GM21528 (cell line): ENCODE results near the gene KDM7A.

ENCODE experiments used
- ATAC-seq: cut with Tn5 transposase; IDR thresholded peaks from one replicate; pipeline ENCODE4 v1.9.1; 2021; ENCODE audit warnings: mild to moderate bottlenecking, moderate library complexity; ENCODE audit not compliant: unreplicated experiment, low FRiP score

KDM7A gene

DNA sequence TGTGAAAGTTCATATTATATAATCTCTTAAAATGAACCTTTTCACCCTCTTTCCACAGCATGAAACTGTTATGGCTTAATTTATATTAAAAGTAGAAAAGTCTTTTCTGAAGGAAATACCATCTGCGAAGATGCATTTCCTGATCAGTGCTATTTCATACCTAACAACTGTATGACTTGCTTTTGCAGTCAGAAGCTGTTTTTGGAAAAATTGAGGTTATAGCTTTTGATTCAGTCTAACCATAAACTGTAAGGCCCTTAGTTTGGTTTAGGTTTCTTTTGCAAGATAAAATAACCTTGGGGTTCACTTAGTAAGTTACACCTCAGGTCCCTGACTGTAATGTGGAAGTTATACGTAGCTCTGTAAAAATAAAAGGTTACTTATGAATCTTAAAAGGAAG is 91.3 kb downstream of the KDM7A start:
- no peak for ATAC-seq

DNA sequence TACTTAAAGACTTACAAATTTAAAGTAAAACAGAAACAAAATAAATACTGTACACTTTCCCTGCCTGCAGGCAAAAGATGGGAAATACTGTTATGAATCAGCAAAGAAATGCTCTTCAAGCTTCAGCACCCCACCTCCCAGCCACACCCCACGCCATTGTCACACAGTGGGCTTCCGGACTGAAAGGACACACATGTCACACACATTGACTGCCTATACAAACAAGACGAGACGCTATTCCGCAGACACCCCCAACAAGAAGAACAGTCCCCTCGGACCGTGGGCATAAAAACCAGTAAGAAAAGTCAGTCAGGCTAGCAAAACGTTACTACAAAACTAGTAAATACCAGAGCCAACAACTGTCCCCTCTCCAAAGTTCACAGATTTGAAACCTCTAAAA is 91.8 kb downstream of the KDM7A start:
- ATAC-seq, result peak; percentile 83

DNA sequence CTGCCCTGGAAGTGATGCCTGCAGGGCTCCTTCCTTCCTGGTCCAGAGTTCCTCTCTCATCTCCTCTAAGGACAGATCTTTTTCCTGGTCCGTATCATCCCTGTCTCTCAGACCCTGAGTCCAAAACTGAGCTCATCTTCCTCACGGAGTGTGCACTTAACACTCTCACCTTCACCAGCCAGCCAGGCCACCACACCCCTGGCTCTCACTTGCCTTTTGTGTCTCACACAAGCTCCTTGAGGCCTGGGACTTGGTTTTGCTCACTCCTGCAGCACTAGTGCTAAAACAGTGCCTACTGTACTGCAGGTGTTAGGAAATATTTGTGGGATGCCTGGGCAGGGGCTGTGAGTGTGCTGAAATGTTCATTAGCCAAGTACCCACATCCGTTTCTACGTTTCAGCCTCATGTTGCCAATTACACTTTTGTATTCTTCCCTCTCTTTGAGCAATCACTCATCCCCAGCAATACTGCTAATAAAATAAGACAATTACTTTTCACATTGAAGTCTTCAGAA is 92.6 kb downstream of the KDM7A start:
- ATAC-seq, result no peak

GRCh38 chr7:140082770-140083169 is 94.0 kb downstream of the KDM7A start:
- ATAC-seq, result no peak

GRCh38 chr7:140081774-140082425 is 94.9 kb downstream of the KDM7A start:
- no peak for ATAC-seq

- ATAC-seq, result no peak
Measured at GRCh38 chr7:140080919-140081318, 95.9 kb downstream of the KDM7A start.

DNA sequence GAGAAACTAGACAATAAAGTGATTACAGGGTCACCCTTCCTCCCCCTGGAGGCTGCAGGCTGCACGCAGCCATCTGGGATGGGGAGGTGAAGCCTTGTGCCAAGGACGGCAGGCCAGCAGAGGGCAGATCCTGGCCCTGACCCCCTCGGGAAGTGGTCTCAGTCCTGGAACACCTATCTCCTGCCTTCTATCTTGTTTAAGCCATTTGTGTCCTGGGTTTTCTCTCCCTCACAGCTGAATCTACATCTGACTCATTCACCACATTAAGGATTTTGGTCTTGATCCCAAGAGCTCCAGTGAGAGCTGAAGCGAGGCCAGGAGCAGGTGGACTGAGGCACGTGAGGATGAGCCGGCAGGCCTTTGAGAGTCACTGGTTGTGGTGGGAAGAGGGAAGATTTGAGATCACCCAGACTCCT is 97.7 kb downstream of the KDM7A start:
- no peak for ATAC-seq

- no peak for ATAC-seq
Measured at GRCh38 chr7:140078392-140078791, 98.4 kb downstream of the KDM7A start.

DNA sequence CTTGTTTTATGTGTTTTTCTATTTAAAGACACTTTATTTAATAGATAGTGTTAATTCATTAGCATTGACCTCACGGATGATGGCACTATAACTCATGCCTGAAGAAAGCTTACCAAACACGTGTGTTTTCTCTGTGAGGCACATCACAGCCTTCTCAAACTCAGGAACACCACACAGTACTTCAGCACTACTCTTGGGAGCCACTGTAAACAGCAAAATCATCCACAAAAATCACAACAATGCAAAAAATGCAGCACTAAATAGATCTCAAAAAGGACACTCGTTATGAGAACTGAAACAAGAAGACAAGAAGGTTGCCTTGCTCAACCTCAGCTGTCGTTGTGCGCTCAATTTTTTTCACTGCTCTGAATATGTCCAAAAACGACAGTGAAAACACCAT is 102.0 kb downstream of the KDM7A start:
- ATAC-seq, result no peak

DNA sequence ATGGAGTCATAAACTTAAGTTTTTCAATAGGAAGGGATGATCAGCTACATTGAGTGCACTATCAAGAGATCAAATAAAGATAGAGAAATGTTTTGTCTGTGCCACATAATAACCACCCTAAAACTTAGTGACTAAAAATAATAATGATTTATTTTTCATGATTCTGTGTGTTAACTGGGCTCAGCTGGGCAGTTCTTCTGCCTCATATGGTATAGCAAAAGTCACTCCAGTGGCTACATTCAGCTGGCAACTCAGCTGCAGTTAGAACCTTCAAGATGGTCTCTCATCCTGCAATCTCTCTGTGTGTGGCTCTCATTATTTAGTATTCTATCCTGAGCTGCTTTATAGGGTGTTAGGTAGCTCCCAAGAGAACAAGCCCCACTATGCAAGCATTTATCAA is 106.2 kb downstream of the KDM7A start:
- ATAC-seq, result no peak

GRCh38 chr7:140069298-140069949 is 107.4 kb downstream of the KDM7A start:
- no peak for ATAC-seq

DNA sequence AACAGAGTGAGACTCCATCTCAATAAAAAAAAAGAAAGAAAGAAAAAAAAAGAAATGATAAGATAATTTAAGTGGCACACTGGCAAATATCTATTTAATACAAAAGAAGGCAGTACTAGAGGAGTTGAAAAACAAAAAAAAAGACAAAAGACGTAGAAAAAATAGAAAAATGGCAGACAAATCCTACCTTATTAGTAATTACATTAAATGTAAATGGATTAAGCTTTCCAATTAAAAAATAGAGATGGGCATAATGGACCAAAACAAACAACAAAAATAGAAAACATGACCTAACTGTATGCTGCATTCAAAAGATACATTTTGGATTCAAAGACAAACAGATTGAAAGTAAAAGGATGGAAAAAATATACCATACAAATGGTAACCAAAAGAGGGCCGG is 108.8 kb downstream of the KDM7A start:
- no peak for ATAC-seq

- ATAC-seq, result no peak
Measured at GRCh38 chr7:140067052-140067451, 109.7 kb downstream of the KDM7A start.

DNA sequence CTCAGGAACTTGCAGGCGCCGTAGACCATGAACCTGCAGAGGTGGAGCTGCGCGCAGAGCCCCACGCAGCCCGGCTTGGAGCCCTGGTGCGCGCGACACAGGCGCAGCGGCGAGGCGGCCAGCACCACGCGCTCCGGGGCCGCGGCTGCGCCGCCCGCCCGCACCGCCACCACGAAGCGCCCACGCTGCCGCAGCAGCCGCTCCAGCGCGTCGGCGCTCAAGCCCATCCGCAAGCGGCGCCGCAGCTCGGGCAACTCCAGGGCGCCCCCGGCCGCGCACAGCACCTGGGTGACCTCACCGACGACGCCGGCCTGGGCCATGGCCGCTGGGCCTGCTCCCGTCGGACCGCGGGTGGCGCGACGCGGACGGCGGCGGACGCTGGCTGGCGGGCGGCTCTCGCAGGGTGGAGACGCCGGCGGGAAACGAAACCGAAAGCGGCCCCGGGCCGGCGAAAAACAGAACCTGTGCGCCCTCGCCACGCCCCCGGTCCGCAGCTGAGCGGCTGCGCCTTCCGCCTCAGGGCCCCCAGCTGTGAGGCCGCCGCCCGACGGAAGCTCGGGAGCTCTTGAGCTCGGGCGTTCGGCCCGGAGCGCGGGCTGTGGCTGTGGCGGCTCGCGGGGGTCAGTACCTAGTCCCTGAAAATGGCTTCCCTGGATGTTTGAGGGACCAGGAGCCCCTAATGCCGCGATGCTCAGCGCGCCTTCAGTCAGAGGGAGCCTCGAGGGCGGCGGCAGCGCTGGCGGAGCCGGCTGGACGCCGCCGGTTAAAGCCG is 114.1 kb downstream of the KDM7A start, which contains the start of gene PARP12:
TSS of gene PARP12 (minus strand) at position 424 of the 772 bp plus-strand sequence. CDS start at position 320, 104 bp downstream.
- ATAC-seq, result peak; percentile 92

DNA sequence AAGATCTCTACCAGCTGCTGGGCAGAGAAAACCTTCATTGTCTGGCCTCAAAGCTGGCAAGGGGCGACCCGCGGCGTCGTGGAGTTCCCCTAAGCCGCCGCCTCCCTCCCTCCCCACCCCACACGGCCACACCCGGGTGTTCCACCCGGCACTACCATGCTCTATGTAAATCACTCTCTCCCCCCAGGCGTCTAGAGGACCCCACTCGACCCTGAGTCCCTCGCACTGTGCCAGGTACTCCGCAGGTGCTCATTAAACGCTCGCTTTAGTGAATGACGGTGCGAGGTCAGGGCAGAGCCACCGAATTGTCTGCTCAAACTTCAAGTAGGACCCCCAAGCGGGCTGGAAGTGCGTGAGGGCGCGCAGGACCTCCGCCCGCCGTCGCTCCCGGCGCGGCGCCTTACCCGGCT is 114.7 kb downstream of the KDM7A start:
- peak; percentile 45 for ATAC-seq

- no peak for ATAC-seq
Measured at GRCh38 chr7:140061607-140061930, 115.2 kb downstream of the KDM7A start.

- ATAC-seq, result no peak
Measured at GRCh38 chr7:140060788-140061606, 115.8 kb downstream of the KDM7A start.

DNA sequence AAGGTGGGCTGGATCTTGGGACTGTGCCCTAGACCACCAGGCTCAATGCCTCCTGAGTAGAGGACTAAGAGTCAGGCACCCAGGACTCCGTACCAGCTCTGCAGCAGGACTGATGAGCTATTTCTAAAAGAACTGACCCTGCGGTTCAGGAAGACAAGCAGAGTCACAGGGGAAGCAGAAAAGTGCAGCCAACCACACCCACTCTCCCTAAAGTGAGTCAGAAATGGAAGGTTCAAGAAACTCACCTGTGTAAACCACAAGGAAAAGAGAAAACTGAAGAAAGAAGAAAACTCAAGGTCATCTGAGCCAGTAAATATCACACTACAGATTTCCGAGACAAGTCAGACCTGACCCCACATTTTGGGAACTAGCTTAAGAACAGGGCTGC is 116.5 kb downstream of the KDM7A start:
- ATAC-seq, result no peak

DNA sequence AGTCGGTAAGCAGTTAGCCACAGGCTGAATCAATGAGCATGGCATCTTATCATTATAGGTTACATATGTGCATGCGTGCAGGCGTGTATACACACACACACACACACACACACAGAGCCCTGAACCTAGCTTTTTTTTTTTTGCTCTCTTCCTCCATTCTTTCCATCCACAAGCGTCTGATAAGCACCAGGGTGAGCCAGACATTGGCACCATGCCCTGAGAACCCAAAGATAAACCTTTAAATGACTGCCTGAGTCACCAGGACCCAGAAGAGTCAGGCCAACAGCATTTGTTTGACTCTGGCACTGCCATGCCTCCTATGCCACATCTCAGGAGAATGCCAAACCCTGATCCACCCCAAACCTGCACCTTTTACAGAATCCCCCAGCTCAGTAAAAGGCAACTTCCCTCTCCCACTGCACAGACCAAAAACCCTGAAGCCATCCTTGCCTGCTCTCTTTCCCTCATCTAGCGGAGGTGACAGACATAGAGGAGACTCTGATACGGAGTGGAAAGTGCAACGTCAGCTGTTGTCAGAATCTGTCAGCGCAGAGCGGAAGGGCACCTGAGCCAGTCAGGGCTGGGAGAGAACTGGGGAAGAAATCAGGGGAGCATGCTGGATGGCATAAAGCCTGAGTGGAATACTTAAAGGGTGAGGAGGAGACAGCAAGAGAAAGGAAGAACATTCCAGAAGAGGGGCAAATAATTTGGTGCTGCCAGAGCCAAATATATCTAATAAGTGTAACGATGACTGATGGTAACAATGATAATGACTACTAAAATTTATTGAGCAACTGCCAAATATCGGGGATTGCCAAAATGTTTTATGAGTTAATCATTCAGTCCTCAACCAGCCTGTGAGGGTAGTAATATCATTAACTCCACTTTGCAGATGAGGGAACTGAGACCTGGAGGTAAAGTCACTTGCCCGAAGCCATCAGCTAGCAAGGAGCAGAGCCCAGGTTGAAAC is 117.2 kb downstream of the KDM7A start:
- ATAC-seq, result no peak
